ENCODE results near the gene COMMD3. TPM values are rescaled to one million over a fixed set of nuclear protein-coding genes. Genes with fewer than 3 reads are reported as not detected.
"Not testable (repeated sequence)": the region's sequence is repeated elsewhere in the genome, so short reads cannot be mapped to it uniquely, and the experiment has no call there.

The COMMD3 gene
- total RNA-seq, 1 donor from 2014 or later, result 58.6 TPM

DNA sequence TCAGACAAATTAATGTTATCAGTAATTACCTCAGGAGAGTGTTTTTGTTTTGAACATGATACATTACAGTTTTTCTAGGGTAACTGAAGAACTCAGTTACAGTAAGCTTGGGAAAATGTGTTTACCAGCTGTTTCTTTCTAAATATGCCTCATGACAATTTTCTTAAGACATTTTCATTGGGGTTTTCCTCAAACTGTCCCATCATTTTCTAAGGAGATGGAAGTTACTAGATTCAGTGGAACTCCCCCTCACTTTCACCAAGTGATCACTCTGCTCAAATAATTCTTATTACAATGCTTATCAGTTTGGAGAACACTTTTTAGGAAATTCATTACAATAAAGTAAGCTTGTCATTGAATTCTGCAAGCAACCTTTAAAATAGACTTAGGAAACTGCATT lies 22.7 kb downstream of the COMMD3 start:
- DNase-seq, result no peak

DNA sequence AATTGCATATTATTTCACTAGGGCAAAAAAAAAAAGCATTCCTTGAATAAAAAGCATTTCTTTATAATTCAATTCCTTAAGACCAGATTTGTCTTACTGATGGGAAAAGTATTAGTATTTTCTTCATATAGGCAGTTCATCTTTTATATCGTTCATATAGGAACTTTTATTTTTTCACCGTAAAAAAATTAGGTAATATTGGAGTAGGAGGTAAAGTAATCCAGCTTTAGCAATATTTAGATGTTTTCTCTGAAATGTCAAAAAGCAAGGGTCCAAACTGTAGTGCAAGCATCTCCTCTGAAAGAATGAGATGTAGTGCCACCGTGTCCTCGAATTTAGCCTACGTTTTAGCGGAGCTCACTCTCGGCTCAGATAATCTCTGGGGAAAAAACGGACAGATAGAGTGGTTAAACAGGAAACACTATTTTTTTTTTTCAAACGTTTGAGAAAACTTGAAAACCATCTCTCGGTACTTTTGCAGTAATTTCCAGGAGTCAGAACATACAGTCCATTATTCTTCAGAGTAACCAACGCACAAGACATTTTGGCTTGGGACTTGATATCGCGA lies 23.7 kb downstream of the COMMD3 start:
- no peak for DNase-seq

DNA sequence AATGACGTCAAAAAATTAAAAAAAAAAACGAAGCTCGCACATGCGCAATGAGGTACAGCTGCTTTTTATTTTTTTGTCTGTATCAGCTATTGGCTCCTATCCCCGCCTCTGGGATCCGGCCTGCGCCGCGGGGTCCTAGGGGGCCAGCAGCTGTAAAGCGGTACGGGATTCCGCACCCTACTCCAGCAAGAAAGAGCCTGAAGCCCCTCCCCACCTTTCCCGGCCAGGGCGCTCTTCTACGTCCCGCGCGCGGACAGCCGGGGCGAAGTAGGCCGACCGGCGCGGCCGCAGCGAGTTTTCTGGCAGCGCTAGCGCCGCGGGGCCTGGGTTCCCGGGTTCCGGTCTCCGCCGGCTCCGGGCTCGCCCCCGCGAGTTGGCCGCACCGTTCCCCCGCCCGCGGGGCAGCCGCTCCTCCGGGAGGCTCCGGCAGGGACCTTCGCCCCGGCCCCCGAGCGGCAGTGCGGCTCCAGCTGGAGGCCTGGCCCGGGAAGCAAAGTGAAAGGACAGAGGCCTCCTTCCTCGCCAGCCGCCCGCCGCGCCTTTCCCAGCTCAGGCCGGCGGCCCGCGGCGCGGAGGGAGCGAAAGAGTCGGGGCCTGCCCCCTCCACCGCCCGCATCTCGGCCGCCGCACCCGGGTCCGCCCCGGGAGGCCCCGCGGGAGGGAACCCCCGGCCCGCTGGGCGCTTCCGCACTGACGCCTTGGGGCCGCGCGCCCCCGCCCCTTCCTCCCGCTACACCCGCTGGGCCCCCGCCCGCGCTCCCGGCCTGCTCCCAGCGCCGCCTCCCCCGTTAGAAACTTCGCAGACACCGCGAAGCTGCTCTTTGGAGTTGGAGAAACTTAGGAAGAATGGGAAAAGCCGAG lies 24.4 kb downstream of the COMMD3 start:
- peak; percentile 69 for DNase-seq

DNA sequence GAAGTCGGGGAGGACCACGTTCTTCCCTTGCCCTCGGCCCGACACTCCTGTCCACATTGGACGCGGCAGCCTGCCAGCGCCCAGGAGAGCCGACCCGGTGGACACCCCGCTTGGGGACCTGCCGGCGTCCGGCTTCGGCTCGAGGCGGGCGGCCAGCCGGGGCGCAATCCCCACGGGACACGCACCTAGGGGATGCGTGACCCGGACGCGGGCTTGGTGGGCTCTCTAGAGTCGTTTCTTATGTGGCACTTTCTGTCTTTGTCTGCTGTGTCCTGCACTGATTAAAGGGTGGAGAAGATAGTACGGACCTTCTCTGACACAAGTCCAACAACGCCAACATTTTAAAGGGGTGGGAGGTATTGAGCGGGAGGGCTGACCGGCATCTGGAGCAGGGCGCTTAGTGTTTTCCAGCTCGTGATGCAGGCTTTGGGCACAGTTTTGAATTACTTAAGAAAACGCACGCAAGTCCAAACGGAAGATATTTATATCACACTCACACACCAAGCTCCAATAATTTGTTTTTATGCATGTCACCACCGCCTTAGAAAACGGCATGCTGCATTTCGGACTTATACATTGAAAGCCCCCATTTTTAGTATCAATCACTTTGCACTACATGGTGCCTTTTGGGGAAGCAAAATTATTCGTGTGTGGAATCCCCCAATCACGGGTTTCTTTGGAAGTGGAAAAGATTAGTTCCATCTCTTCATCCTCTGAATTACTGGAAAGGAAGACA lies 25.2 kb downstream of the COMMD3 start:
- no peak for DNase-seq

DNA sequence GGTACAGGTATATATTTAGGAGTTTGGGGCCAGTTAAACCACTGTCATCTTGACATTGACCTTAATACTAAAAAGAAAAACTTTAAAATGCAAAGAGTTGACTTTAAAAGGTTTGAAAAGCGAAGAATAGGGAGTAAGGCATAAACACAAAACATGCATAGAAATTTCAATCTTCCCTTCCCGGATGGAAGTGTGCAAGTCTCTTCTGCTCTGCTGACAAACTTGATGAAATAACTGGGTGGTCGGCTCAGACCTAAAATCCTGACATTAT lies 25.7 kb downstream of the COMMD3 start:
- no peak for DNase-seq

DNA sequence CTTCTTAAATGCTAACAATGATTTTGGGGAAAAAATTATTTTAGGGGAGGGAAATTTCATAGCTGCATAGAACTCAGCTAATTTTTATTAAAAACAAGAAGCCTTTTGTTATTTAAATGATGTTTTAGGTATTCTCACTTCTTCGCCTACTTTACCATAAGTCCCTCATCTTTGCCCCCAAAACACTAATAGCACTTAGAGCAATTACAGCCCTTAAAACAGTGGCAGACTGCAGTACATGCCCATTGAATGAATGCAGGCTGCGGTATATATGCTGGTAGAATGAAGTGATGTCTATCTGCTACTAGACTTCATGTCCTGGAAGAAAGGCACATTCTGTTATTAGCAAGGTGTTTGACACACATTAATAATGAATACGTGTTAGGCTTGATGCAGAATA lies 26.2 kb downstream of the COMMD3 start:
- DNase-seq, result no peak

DNA sequence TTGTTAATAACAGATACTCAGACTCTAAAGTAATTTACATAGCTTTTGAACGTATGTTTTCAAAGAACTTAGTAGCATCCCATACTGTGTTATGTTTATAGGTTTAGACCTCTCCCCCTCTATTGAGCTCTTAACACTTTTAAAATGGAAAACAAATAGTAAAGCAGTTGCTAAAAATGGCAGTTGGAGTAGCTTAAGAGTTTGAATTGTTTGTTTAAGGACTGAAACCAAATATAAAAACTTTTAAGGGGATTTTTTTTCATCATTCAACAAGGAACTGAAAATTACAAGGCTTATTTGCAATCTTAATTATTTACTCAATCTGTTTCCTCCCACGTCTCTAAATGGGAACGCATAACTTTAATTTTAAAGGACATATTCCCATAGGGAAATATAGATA lies 27.5 kb downstream of the COMMD3 start:
- no peak for DNase-seq

DNA sequence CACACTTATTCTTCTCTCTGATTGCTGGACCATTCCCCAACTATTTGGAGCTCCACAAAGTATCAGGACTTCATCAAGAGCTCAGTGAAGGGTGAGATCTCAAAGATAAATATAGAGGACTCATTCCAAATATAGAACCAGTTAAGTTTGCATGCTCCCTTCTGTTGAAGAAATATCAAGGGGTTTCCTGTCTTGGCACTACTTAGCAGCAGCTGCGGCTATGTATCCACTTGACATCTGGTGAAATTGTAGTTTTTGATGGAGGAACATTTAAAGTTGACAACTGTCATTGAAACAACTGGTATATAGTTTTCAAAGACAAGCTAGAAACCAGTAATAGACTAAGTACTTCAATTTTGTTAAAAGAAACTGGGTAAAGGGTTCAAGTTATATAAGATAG lies 28.1 kb downstream of the COMMD3 start:
- DNase-seq, result no peak

DNA sequence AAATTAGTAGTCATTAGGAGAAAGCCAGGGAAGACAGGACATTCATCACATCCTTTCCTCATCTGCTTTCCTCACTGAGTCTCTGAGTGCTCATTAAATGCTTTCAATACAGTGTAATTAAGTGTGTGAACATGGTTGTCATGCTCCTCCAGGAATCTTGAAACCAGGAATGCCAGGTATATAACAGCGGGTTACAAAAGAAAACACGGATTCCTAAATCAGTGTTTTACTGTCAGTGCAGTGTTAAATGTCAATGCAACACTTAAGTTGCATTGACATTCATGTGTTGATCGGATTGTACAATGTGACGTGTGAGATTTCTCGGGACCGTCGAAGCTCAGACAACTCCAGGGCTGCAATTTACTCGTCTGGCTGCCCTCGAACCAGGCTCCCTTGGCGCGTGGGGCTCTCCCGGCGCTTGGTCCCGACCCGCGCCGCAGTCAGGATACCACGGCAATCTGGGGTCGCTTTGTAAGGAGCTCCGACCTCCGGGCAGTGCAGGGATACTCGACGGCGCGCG lies 28.7 kb downstream of the COMMD3 start:
- no peak for DNase-seq

DNA sequence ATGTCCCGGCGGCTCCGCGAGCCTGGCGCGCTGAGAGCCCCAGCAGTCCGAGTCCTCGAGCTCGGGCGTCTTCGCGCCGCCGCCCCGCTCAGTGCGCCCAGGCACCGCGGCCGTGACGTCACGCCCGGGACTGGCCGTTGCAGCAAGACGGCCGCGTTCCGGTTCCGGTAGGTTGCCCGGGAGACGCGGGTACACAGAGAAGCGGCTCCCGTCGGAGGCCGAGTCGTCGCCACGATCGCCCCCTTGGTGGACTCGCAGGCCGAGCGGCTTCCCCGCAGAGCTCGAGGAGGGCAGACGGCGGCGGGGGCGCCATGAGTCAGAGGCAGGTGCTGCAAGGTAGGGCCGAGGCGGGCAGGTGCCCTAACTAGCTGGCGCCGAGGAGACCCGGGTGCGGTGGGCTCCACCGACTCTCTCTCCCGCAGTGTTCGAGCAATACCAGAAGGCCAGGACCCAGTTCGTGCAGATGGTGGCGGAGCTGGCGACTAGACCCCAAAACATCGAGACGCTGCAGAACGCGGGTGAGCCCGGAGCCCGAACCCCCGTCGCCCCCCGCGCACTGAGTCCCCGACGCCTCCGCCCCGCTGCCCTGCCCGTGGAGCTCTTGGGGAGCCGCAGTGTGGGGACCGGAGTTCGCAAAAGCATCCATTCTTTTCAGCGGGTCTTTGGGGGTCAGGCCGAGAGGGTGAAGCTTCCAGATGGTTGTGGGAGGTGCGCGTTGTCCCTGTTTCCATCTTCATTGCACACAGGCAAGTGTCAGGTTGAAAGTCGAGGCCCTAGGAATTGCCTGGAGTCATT lies 29.3 kb downstream of the COMMD3 start, which contains the start of gene SPAG6:
SPAG6 (plus strand) TSS at position 196 of the 795 bp plus-strand sequence; CDS start at position 312, 116 bp downstream.
- DNase-seq, result peak; percentile 22

DNA sequence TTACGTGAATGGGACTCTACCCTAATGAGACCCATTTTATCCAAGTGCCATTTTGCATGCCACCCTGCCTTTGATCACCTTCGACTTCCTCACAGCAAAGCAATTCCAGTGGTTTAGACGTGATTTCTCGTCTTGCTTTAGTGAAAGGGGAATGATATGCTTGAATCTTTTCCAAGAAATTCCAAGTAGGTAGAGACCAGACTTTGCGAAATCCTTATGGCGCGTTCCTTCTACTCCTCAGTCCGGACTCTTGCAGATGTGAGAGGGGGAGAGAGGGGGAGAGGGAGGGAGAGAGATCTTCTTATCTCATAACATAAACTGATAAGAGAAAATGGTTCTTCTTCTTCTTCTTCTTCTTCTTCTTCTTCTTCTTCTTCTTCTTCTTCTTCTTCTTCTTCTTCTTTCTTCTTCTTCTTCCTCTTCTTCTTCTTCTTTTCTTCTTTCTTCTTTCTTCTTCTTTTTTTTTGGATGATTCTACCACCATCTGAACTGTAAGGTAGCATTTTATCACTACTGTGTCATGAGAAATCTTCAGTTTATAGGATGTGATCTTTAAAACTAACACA lies 30.0 kb downstream of the COMMD3 start:
- no peak for DNase-seq

DNA sequence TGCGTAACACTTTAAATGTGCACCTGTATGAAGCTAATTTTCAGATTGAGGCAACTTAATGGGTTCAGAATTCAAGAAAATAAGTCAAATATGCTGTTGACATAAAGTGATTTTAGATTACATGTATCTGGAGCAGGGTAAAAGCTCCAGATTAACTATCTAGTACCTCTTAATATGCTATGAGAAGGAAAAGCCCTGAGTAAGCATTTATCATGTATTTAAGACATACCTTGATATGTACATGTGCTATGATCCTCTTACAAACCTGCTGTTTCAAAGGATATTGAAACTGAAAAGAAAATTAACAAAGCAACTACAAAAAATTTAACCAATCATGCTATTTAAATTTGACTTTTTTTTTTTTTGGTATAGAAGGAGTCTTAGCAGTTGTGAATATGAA lies 33.6 kb downstream of the COMMD3 start:
- DNase-seq, result no peak

DNA sequence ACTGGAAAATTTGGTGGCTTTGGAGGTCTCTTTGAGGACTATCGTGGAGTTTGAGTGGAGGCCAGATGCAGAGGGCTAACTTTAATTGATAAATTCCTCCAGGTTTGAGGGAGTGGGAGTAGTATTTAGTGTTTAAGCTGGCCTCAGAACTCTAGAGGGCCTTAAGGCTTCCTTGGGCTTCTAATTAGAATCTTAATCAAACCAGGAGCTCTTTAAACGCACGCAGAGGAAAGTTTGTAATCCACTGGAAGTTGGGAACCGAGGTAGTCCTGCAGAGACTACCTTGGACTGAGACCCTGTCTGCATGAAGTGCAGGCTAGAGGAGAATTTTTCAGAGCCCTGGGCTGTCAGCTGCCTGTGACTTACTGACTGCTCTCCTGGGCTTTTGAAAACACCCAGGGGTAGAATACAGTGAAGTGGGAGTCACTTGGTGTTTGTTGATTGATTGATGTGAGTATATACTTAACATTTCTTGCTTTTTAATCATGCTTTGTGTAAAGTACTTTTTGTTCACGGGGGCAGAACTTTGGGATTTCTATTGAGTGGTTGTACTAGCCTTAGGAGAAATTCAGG lies 35.0 kb downstream of the COMMD3 start:
- no peak for DNase-seq

DNA sequence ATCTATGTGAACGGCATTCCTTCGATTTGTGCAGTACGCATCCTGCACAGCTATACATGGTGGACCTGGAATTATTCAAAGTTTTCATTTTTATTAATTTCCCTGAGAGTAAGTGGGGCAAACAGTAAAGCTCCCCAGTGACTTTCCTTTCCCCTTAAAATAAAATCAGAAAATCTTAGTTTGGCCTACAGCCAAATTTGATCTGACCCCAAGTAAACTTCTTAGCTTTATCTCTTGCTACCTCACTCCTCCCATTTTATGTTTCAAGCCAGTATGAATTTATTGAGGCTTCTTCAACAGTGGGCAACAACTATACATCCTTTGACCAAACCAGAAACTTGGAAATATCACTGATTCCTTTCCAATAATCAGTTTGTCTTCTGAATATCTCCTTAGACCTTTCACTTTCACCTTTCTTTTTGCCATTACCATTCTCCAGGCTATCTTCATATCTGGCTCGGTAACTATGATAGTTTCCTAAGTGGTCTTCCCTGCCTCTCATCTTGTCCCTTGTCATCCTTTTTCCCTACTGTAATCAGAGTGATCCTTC lies 40.2 kb downstream of the COMMD3 start:
- no peak for DNase-seq

DNA sequence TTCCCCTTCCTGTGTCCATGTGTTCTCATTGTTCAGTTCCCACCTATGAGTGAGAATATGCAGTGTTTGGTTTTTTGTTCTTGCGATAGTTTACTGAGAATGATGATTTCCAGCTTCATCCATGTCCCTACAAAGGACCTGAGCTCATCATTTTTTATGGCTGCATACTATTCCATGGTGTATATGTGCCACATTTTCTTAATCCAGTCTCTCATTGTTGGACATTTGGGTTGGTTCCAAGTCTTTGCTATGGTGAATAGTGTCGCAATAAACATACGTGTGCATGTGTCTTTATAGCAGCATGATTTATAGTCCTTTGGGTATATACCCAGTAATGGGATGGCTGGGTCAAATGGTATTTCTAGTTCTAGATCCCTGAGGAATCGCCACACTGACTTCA lies 41.6 kb downstream of the COMMD3 start:
- not testable (repeated sequence) for DNase-seq

DNA sequence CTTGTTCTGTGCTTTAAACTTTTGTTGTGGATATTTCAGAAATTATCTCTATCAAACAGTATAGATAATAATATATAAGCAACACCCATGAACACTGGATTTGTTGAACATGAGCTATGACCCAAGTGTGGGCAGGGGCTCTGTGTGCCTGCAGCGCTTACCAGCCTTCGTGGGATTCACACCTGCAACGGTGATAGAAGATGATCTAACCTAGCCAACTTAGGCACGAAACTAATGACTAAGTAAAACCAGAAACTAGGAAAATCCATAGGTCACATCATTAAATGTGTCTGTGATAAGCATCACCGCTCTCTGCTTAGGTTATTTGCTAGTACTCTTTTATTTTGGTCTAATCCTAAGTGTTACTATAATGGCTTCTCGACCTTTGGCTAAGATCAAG lies 47.1 kb downstream of the COMMD3 start:
- no peak for DNase-seq

DNA sequence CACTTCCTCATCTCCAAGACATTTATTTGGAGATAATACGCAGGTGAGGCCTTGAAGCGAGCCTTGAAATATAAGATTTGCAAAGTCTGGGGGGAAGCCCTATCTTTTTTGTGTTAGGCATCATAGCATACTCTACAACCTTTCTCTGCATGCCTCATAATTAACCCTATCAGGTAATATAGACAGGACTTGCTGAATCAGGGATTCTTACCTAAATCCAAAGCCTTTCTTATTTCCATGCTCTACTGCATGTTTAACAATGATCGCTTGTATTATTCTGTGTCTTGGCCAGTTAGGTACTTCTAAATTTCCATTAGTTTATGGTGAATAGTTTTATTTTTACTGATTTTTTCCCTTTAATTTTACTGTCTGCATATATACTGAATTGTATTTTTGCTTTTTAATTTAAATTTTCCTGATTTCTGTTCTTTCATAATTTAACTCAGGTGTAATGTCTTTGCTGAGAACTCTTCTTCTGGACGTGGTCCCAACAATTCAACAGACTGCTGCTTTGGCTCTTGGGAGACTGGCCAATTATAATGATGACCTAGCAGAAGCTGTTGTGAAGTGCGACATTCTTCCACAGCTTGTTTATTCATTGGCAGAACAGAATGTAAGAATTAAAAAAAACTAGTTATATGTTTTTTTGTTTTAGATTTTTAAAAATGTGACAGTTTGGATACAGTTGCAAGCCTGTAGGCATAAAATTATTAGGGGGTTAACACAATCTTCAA lies 48.4 kb downstream of the COMMD3 start:
- no peak for DNase-seq

DNA sequence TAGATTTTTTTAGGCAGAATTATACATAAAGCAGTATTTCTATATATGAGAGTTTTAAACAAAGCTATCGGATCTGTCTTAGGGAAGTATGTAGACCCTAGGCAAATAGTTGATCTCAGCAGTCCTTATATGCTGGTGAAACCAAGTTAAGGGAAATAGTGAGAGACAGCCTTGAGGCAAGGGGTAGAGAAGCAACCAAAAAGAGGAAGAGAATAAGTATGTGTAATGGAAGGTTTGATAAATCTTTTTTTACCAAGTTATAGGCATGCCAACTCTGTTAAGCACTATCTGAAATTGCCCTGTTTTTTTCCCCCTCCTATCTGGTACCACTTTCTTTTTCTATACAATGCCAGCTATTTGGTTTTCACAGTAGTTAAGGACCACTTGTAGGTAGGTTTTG lies 49.0 kb downstream of the COMMD3 start:
- DNase-seq, result no peak

DNA sequence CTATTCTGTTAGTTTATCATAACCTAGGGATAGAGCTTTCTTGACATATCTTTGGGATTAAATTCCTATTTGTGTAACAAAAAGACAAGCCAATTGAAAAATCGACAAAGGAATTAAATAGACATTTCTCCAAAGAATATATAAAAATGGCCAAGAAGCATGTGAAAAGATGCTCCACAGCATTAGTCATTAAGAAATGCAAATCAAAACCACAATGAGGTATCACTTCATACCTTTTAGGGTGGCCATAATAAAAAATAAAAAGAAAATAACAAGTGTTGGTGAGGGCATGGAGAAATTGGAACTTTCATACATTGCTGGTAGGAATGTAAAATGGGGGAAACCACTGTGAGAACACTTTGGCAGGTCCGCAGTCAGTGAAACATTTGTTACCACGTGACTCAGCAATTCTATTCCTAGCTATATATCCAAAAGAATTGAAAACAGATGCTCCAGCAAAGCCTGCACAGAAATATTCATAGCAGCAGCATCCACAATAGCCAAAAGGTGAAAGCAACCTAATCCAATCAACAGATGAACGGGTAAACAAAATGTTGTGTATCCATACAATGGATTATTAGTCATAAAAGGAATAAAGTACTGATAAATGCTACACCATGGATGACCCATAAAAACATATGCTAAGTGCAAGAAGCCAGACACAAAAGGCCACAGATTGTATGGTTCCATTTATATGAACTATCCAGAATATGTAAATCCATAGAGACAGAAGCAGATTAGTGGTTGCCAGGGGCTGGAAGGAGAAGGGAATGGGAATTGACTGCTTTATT lies 49.7 kb downstream of the COMMD3 start:
- no peak for DNase-seq

DNA sequence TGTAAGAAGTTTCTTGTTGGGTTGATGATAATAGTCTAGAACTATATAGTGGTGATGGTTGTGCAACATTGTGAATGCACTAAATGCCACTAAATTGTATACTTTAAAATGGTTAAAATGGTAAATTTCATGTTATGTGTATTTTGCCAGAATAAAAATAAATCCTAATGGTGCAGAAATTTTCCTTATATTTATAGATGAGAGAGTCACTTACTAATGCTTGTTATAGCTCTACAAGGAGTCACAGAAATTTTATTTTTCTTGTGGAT lies 50.2 kb downstream of the COMMD3 start:
- DNase-seq, result no peak

All from occipital lobe (tissue), 2 donors.